RWPE2 (cell line): Measurements from ENCODE around the gene WHRN.

ENCODE experiments used
- ATAC-seq: fragments of 200-7000 bp; cut with Tn5 transposase; 3 replicates; pipeline ENCODE4 v1.9.1; 2021; ENCODE audit warnings: low read depth
- DNase-seq: peaks from one replicate; pipeline ENCODE4 v3.0.0-alpha.2; 2020; ENCODE audit warnings: low spot score
- H3K27ac ChIP-seq: fragments of 450-650 bp; 2 replicates; pipeline ENCODE4 v1.5.1; 2017; ENCODE audit warnings: mild to moderate bottlenecking; ENCODE audit not compliant: poor library complexity, severe bottlenecking
- H3K27me3 ChIP-seq: fragments of 250-450 bp; sonication (Bioruptor Pico); 2 replicates; pipeline ENCODE4 v1.5.1; 2021; ENCODE audit warnings: mild to moderate bottlenecking, moderate library complexity; ENCODE audit not compliant: insufficient read depth, poor library complexity, severe bottlenecking
- H3K36me3 ChIP-seq: fragments of 250-450 bp; sonication (Bioruptor Pico); 2 replicates; pipeline ENCODE4 v1.5.1; 2020; ENCODE audit warnings: low read depth, mild to moderate bottlenecking, moderate library complexity
- H3K4me1 ChIP-seq: fragments of 250-450 bp; sonication (Bioruptor Pico); 2 replicates; pipeline ENCODE4 v1.5.1; 2021; ENCODE audit warnings: mild to moderate bottlenecking, moderate library complexity; ENCODE audit not compliant: insufficient read depth, poor library complexity, severe bottlenecking
- H3K4me3 ChIP-seq: fragments of 250-450 bp; sonication (Bioruptor Pico); 2 replicates; pipeline ENCODE4 v1.5.1; 2021; ENCODE audit warnings: mild to moderate bottlenecking, moderate library complexity; ENCODE audit not compliant: severe bottlenecking
- H3K9me3 ChIP-seq: fragments of 250-450 bp; sonication (Bioruptor Pico); 2 replicates; pipeline ENCODE4 v1.5.1; 2021; ENCODE audit warnings: mild to moderate bottlenecking, moderate library complexity; ENCODE audit not compliant: severe bottlenecking
- CTCF ChIP-seq: fragments of 450-650 bp; IDR thresholded peaks from one replicate; pipeline ENCODE4 v1.5.1; 2017; ENCODE audit warnings: mild to moderate bottlenecking, moderate library complexity; ENCODE audit not compliant: poor library complexity, severe bottlenecking

Gene WHRN

DNA sequence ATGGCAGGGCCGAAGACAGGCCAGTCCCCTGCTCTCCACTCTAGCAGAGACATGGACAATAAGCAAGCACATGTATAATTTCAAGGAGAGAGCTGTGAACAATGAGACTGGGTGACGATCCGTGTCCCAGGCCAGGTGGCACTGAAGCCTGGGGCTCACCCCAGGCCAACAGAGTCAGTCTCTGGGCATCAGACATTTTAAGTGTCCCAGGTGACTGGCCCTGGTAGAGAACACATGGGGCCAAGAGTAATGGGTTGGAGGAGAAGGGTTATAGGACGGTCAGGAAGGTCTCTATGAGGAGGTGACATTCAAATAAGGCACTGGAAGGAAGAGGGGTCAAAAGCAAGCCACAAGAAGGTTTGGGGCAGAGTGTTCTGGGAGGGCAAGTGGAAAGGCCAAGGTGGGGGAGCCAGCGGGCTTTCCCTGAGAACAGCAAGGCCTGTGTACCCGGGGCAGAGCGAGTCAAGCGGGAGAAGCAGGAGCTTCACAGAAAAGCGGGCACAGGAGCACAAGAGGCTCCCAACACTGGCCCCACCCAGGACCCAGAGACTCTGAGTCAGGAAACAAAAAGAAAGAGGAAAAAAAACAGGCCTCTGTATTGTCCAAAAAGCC, 116.4 kb downstream of the WHRN start:
- no peak for TF ChIP-seq CTCF
- H3K9me3 ChIP-seq = no peaks in the 10 kb centered on the region
- H3K4me3 ChIP-seq = no peak overlapping the region
- ATAC-seq = no peak
- no peak overlapping the region for H3K27ac ChIP-seq
- no peaks in the 10 kb centered on the region for H3K27me3 ChIP-seq
- no peaks in the 10 kb centered on the region for H3K36me3 ChIP-seq
- peaks cover 21% of the 10 kb centered on the region for H3K4me1 ChIP-seq
- no peak for DNase-seq

DNA sequence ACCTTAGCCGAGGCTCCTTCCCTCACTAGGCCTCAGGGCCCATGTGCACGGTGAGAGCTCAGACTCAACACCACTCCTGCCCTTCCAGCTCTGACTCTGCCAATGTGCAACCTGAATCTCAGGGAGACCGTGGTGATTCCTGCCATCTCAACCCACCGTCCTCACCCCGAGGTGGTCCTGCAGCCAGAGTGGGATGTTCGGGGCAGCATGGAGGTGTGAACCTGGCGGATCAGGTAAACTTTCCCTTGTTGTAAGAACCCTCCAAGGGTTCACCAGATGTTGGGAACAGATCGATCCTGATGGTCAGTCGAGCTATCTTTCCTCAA, 117.0 kb downstream of the WHRN start:
- ATAC-seq (no peak), DNase-seq (no peak)
- Histone ChIP-seq H3K36me3 (no peaks in the 10 kb centered on the region), H3K4me3 (no peak overlapping the region), H3K4me1 (peaks cover 21% of the 10 kb centered on the region), H3K27ac (peak overlapping the region; percentile 15), H3K27me3 (no peaks in the 10 kb centered on the region), H3K9me3 (no peaks in the 10 kb centered on the region)
- no peak for TF ChIP-seq CTCF

GRCh38 chr9:114387680-114388356, 117.5 kb downstream of the WHRN start, which contains the start of gene AKNA:
Gene AKNA, minus strand, starts transcription at chr9:114387982. Its CDS starts 6,649 bp downstream, at chr9:114381333.
- DNase-seq = no peak
- peak within 1 kb of the TSS; percentile 15 for H3K27ac ChIP-seq
- H3K27me3 ChIP-seq = no peaks in the 10 kb centered on the region
- ATAC-seq = peak; percentile 40
- peaks cover 21% of the 10 kb centered on the region for H3K4me1 ChIP-seq
- no peak for TF ChIP-seq CTCF
- H3K4me3 ChIP-seq = peak within 1 kb of the TSS; percentile 14
- H3K9me3 ChIP-seq = no peaks in the 10 kb centered on the region
- no peaks in the 10 kb centered on the region for H3K36me3 ChIP-seq

- Histone ChIP-seq H3K27ac (peak overlapping the region; percentile 15), H3K27me3 (no peaks in the 10 kb centered on the region), H3K9me3 (no peaks in the 10 kb centered on the region), H3K4me3 (peak overlapping the region; percentile 14), H3K4me1 (peaks cover 21% of the 10 kb centered on the region), H3K36me3 (no peaks in the 10 kb centered on the region)
- DNase-seq = no peak
- no peak for TF ChIP-seq CTCF
- no peak for ATAC-seq
Measured at GRCh38 chr9:114386886-114387679, 118.2 kb downstream of the WHRN start.
